Cardiac muscle cell (in vitro differentiated cells and primary cell): ENCODE results near the gene GRIK5. TPM values are rescaled to one million over a fixed set of nuclear protein-coding genes. Genes with fewer than 3 reads are reported as not detected.
A peak's percentile ranks its signal among the peaks of the same experiment; 100 is the strongest.

ENCODE experiments used
- DNase-seq, 2 donors: peaks; one replicate each; pipeline versions ENCODE4 v3.0.0 to v3.0.0-alpha.2; 2010 to 2017; ENCODE audit warnings: low read depth in 1 of 2, low spot score in 1 of 2
- H3K27ac ChIP-seq: fragments of 200-600 bp; sonication (generic); 2 replicates; pipeline ENCODE4 v1.5.1; 2016
- H3K27me3 ChIP-seq: fragments of 200-600 bp; sonication (generic); 2 replicates; pipeline ENCODE4 v1.6.0; 2016; ENCODE audit warnings: control low read depth
- H3K36me3 ChIP-seq: fragments of 200-600 bp; sonication (generic); 2 replicates; pipeline ENCODE4 v1.5.1; 2016; ENCODE audit warnings: control low read depth
- H3K4me1 ChIP-seq: fragments of 200-600 bp; sonication (generic); 2 replicates; pipeline ENCODE4 v1.8.1; 2017; ENCODE audit warnings: low read depth, mild to moderate bottlenecking, mixed run types
- H3K4me3 ChIP-seq: fragments of 200-600 bp; sonication (generic); 2 replicates; pipeline ENCODE4 v1.5.1; 2016; ENCODE audit warnings: mild to moderate bottlenecking
- H3K9me3 ChIP-seq: fragments of 200-600 bp; sonication (generic); 2 replicates; pipeline ENCODE4 v1.5.1; 2017; ENCODE audit warnings: low read depth, mild to moderate bottlenecking, control low read depth
- polyA plus RNA-seq: library from polyadenylated mRNA; unstranded; fragments of >200 nt; fragmentation: Nextera tagmentation; extraction: Ambion mirVana; gene quantifications from 2 replicates; pipeline ENCODE4 v1.2.1, GENCODE V29; 2016
- total RNA-seq: library from RNA; depleted of rRNA; stranded (reverse); fragments of >200 nt; gene quantifications from 2 replicates; pipeline ENCODE4 v1.2.3, GENCODE V29; 2016
- TF ChIP-seq, protein P1 (sequence below): IDR thresholded peaks from 2 replicates; pipeline ENCODE4 v1.5.1; 2012; ENCODE audit warnings: low read depth, mild to moderate bottlenecking, low read length

The GRIK5 gene
- total and polyA plus RNA-seq, 2 experiments from 2014 or later: 3.4 to 11.8 TPM

- no peak overlapping the region for H3K4me3 ChIP-seq
- no peaks in the 10 kb centered on the region for H3K36me3 ChIP-seq
- no peaks in the 10 kb centered on the region for H3K9me3 ChIP-seq
- H3K27me3 ChIP-seq: peaks cover 7% of the 10 kb centered on the region
- no peak overlapping the region for H3K27ac ChIP-seq
- no peaks in the 10 kb centered on the region for H3K4me1 ChIP-seq
- DNase-seq: no peak
- TF ChIP-seq, protein P1, sequence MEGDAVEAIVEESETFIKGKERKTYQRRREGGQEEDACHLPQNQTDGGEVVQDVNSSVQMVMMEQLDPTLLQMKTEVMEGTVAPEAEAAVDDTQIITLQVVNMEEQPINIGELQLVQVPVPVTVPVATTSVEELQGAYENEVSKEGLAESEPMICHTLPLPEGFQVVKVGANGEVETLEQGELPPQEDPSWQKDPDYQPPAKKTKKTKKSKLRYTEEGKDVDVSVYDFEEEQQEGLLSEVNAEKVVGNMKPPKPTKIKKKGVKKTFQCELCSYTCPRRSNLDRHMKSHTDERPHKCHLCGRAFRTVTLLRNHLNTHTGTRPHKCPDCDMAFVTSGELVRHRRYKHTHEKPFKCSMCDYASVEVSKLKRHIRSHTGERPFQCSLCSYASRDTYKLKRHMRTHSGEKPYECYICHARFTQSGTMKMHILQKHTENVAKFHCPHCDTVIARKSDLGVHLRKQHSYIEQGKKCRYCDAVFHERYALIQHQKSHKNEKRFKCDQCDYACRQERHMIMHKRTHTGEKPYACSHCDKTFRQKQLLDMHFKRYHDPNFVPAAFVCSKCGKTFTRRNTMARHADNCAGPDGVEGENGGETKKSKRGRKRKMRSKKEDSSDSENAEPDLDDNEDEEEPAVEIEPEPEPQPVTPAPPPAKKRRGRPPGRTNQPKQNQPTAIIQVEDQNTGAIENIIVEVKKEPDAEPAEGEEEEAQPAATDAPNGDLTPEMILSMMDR: no peak
Measured at GRCh38 chr19:42097461-42097860, 27.5 kb upstream of the GRIK5 start.

GRCh38 chr19:42096255-42096837 is 26.3 kb upstream of the GRIK5 start:
- H3K9me3 ChIP-seq: no peaks in the 10 kb centered on the region
- H3K36me3 ChIP-seq: no peaks in the 10 kb centered on the region
- H3K4me3 ChIP-seq: no peak overlapping the region
- H3K27ac ChIP-seq: no peak overlapping the region
- peaks cover 7% of the 10 kb centered on the region for H3K27me3 ChIP-seq
- TF ChIP-seq, protein P1: no peak
- DNase-seq: no peak
- H3K4me1 ChIP-seq: no peaks in the 10 kb centered on the region

DNA sequence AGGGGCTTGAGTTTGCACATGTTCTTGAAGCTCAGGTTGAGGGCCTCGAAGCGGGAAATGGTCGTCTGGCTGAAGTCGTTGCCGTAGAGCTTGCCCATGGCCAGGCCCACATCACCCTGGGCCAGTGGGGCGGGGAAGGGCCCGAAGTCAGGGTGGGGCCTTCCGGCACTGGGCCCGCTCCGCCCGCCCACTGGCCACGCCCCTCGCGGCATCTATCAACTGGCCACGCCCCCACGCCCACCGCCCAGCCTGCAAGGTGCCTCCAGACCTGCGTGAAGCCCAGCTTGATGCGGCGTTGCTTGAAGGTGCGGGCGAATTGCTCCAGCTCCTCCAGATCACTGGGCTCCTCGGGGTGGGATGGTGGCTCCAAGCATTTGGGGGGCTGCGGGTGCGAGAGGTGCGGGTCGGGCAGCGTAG is 25.8 kb upstream of the GRIK5 start:
- peak in 1 of 2 donors; percentile 29 for DNase-seq

DNA sequence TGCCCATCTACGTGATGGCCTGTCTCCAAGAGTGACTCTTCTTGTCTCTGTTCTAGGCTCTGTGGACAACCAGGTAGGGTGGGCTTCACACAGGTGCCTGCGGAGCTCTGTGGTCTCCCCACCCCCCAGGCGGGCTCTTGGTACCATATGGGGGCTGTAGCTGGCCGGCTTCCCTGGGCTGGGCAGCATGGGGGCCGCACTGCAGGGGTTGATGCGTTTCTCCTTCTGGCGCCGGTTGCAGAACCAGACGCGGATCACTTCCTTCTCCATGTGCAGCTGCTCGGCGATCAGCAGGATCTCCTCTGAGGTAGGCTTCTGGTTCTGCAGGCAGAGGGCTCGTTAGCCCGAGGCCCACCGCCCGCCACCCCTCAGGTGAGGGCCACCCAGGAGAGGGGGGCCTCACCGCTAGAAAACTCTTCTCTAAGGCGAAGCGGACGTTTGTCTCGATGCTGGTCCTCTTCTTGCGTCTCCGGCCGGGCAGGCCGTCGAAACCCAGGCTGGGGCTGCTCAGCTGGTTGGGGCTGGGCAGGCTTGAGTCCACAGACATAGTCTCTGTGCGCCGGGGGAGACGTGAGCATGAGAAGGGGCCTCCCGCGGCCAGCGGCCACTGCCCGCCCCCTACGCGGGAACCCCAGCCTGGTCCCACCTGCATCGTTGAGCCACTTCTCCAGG is 25.3 kb upstream of the GRIK5 start:
- no peak overlapping the region for H3K4me3 ChIP-seq
- no peak for DNase-seq

More for the DNA sequence above, 25.8 kb upstream of the GRIK5 start:
- Histone ChIP-seq H3K4me1 (no peaks in the 10 kb centered on the region), H3K9me3 (no peaks in the 10 kb centered on the region), H3K4me3 (no peak overlapping the region), H3K27me3 (peaks cover 7% of the 10 kb centered on the region), H3K36me3 (no peaks in the 10 kb centered on the region), H3K27ac (no peak overlapping the region)
- TF ChIP-seq, protein P1: no peak

DNA sequence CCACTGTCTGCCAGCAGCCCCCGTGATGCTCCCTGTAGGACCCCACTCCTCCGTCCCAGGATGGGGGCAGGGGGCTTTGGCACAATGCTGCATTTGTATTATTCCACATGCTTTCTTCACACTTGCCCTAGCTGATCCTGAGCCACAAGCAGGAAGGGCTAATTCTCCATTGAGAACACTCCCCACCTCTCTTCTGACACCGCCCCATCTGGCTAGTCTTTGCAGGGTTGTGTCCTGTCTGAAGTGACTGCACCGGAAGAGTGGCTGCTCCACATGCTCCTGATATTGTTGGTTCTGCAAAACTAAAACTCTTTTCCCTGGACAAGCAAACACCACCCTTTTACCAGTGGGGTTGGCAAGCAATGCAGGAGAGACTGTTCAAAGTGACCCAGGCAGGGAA is 23.9 kb upstream of the GRIK5 start:
- no peak overlapping the region for H3K4me3 ChIP-seq
- H3K9me3 ChIP-seq: no peaks in the 10 kb centered on the region
- H3K36me3 ChIP-seq: no peaks in the 10 kb centered on the region
- H3K27ac ChIP-seq: no peak overlapping the region
- TF ChIP-seq, protein P1: no peak
- no peaks in the 10 kb centered on the region for H3K4me1 ChIP-seq
- no peak for DNase-seq
- peaks cover 7% of the 10 kb centered on the region for H3K27me3 ChIP-seq

More for the DNA sequence above, 25.3 kb upstream of the GRIK5 start:
- TF ChIP-seq, protein P1: no peak
- peaks cover 7% of the 10 kb centered on the region for H3K27me3 ChIP-seq
- no peaks in the 10 kb centered on the region for H3K36me3 ChIP-seq
- H3K9me3 ChIP-seq: no peaks in the 10 kb centered on the region
- H3K4me1 ChIP-seq: no peaks in the 10 kb centered on the region
- H3K27ac ChIP-seq: no peak overlapping the region
